GM12892 (cell line): Measurements from ENCODE around the gene PNMA8B.

ENCODE experiments used
- POLR2A ChIP-seq: IDR thresholded peaks from 2 replicates; pipeline ENCODE4 v1.6.1; 2011; ENCODE audit warnings: low read depth, low read length, control low read depth
- POLR2AphosphoS5 ChIP-seq: IDR thresholded peaks from 2 replicates; pipeline ENCODE4 v1.6.1; 2011; ENCODE audit warnings: low read depth, low read length, control low read depth

DNA sequence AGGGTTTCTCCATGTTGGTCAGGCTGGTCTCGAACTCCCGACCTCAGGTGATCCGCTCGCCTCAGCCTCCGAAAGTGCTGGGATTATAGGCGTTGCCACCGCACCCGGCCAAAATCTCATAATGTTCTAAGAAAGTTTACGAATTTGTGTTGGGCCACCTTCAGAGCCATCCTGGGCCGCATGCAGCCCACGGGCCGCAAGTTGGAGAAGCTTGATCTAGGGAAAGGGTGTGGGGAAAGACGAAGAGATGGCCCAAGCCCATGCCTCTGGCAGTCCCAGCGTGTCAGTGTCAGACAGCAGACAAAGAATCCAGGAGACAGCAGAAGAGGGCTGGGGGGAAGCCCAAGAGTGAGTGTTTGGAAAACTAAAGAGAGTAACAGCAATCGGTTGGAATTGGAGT lies 49.6 kb downstream of the PNMA8B start:
- no peak for TF ChIP-seq POLR2AphosphoS5
- no peak for TF ChIP-seq POLR2A
